ENCODE results near the gene GEMIN7.

GEMIN7 gene

DNA sequence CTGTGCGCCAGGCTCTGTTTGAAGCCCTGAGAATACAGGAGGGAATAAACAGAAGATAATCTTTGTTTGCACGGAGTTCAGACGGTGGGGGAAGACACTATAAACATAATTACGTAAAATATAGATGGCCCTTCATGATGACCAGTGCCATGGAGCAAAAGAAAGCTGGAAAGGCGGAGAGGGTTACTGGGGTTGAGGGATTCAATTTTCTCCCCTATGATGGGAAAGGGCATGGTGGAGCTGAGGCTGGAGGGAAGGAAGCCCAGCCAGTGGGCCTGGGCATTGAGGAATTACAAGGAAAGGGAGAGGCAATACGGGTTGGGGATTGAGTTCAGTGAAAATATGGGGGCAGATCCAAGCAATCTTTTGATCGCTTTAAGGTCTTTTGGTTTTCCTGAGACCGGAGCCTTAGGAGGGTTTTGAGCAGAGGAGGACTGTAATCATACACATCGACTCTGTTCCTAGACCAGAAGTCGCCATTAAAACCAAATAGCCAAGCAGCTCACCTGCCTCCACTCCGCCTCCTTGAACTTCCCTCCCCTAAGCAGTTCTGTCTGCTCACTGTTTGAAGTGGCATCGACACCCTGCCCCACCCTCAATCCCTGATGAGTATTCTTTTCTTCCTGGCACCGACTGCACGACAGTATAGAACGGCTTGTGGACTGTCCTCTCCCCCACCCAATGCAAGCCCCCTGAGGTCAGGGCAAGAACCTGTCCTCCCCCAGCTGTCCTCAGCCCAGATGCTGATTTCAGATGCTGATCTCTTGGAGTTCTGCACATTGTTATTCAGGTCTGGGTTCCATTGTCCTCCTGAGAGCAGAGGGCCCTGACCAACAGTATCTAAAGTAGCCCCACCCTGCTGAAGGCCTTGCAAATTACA is 2.0 kb upstream of the GEMIN7 start:
- TF ChIP-seq, protein P1, sequence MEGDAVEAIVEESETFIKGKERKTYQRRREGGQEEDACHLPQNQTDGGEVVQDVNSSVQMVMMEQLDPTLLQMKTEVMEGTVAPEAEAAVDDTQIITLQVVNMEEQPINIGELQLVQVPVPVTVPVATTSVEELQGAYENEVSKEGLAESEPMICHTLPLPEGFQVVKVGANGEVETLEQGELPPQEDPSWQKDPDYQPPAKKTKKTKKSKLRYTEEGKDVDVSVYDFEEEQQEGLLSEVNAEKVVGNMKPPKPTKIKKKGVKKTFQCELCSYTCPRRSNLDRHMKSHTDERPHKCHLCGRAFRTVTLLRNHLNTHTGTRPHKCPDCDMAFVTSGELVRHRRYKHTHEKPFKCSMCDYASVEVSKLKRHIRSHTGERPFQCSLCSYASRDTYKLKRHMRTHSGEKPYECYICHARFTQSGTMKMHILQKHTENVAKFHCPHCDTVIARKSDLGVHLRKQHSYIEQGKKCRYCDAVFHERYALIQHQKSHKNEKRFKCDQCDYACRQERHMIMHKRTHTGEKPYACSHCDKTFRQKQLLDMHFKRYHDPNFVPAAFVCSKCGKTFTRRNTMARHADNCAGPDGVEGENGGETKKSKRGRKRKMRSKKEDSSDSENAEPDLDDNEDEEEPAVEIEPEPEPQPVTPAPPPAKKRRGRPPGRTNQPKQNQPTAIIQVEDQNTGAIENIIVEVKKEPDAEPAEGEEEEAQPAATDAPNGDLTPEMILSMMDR (IDR thresholded peaks at IDR 0.05; ENCODE audit: low read depth, low read length): no peak
- Histone ChIP-seq H3K4me3 (ENCODE audit: low read depth, low read length) (no peak overlapping the region), H3K9me3 (ENCODE audit: severe bottlenecking) (no peaks in the 10 kb centered on the region), H3K27me3 (ENCODE audit: insufficient read depth, low read depth, severe bottlenecking) (no peaks in the 10 kb centered on the region), H3K36me3 (peaks cover 9% of the 10 kb centered on the region), H3K27ac (peak overlapping the region; percentile 4; the same call in 1 of the 2 replicates)
- DNase-seq: no peak

DNA sequence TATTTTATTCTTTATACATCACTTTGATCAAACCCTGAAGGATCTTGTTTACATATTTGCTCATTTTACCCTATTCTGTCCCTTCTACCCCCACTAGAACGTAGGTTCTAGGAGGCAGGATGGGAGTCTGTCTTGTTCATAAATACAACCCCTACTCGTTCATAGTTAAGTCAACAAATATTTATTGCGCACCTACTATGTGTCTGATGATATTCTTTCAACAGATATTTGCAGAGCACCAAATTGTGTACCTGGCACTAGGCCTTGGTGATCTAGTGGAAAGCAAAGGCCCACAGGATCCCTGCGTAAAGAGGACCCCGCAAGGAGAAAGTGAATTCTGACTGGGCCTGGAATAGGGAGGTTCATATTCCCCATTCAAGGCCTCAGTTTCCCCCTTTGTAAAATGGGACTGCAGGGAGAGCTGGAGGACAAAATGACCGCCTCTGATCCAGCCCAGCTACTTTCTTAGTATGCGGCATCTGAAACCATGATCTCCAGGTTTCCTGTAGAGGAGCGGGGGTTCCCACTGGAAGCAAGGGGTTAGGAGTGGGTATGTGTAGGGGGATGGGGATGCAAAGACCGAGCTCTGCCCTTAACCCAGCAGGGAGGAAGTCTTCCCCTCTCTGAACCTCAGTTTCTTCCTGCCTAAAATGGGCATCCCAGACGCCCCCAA is 534 bp upstream of the GEMIN7 start:
- Histone ChIP-seq H3K27ac (peak overlapping the region; percentile 81; the same call in 1 of the 2 replicates), H3K27me3 (ENCODE audit: insufficient read depth, low read depth, severe bottlenecking) (no peaks in the 10 kb centered on the region), H3K36me3 (peaks cover 16% of the 10 kb centered on the region), H3K4me3 (ENCODE audit: low read depth, low read length) (peak overlapping the region; percentile 99), H3K9me3 (ENCODE audit: severe bottlenecking) (no peaks in the 10 kb centered on the region)
- TF ChIP-seq, protein P1 (IDR thresholded peaks at IDR 0.05; ENCODE audit: low read depth, low read length): no peak
- no peak for DNase-seq

DNA sequence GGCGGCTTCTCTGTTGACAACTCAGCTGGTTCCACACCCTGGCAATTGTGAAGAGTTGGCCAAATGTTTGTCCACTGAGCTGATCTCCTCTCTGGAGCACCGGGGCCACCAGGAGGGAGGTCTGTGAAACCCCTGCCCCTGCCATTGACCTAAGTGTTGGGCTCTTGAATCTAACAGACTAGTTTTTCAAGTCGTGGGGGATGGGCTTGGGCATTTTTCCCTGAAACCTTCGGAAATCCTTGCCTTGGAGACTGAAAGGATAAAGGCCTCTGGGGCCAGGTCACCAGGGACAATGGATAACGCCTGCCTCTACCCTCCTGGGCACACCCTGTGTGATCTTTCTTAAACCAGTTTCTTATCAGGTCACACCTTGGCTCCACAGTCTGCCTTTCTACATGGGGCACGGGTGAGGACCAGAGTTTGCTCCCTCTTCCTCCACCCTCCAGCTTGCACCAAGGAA is 881 bp downstream of the GEMIN7 start:
- Histone ChIP-seq H3K27ac (peak overlapping the region; percentile 81), H3K36me3 (peaks cover 22% of the 10 kb centered on the region), H3K9me3 (ENCODE audit: severe bottlenecking) (no peaks in the 10 kb centered on the region), H3K27me3 (ENCODE audit: insufficient read depth, low read depth, severe bottlenecking) (no peaks in the 10 kb centered on the region), H3K4me3 (ENCODE audit: low read depth, low read length) (peak overlapping the region; percentile 99)
- no peak for DNase-seq
- TF ChIP-seq, protein P1 (IDR thresholded peaks at IDR 0.05; ENCODE audit: low read depth, low read length): no peak

DNA sequence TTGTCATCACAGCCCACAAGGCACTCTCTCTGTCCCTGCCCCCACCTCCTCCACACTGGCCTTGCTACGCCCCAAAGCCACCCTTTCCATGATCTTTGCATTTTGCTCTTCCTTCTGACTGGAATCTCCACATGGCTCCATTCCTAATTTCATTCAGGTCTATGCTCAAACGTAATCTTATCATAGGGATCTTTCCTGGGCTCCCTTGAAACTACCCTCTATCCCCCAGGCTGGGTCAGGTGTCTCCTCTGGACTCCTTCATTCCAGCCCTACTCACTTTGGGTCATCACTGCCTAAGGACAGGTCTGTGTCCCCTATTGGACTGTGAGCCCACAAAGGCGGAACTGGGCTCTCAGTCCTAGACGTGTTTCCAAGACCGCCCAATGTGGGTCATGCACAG is 3.1 kb downstream of the GEMIN7 start:
- H3K36me3 ChIP-seq: peaks cover 39% of the 10 kb centered on the region

DNA sequence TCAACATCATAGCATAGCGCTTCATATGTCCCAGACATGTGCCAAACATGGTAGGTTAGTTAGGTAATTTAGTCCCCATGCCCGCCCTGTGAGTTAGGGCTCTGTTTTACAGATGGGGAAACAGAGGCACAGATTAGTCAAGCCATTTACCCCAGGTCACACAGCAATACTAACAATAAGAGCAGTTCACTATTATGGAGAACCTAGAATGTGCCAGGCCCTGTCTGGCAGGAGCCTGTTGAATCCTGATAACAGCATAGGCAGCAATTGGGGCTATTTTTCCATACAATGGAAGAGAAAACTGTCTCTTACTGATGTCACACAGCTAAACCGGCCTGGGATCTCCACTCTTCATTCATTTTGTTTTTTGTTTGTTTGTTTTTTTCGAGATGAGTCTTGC is 7.4 kb downstream of the GEMIN7 start:
- no peak for DNase-seq
- peaks cover 54% of the 10 kb centered on the region for H3K36me3 ChIP-seq
- no peak overlapping the region for H3K4me3 ChIP-seq (ENCODE audit: low read depth, low read length)
- TF ChIP-seq, protein P1 (IDR thresholded peaks at IDR 0.05; ENCODE audit: low read depth, low read length): no peak
- no peaks in the 10 kb centered on the region for H3K9me3 ChIP-seq (ENCODE audit: severe bottlenecking)
- H3K27me3 ChIP-seq (ENCODE audit: insufficient read depth, low read depth, severe bottlenecking): no peaks in the 10 kb centered on the region
- H3K27ac ChIP-seq: no peak overlapping the region

More for the DNA sequence above, 3.1 kb downstream of the GEMIN7 start:
- Histone ChIP-seq H3K27me3 (ENCODE audit: insufficient read depth, low read depth, severe bottlenecking) (no peaks in the 10 kb centered on the region), H3K27ac (no peak overlapping the region), H3K4me3 (ENCODE audit: low read depth, low read length) (no peak overlapping the region), H3K9me3 (ENCODE audit: severe bottlenecking) (no peaks in the 10 kb centered on the region)
- DNase-seq: no peak
- TF ChIP-seq, protein P1 (IDR thresholded peaks at IDR 0.05; ENCODE audit: low read depth, low read length): no peak
